Fibroblast of lung (primary cell): ENCODE data around the gene CHP2. TPM values are rescaled to one million over a fixed set of nuclear protein-coding genes. Genes with fewer than 3 reads are reported as not detected.

Experiments used
- DNase-seq, 2 donors: peaks; one replicate each; pipeline versions ENCODE4 v3.0.0 to v3.0.0-alpha.2; 2010; ENCODE audit warnings: low read depth in 2 of 2
- H2AFZ ChIP-seq: 2 replicates; pipeline ENCODE4 v1.5.1; 2012; ENCODE audit warnings: low read length, control low read depth, inconsistent platforms
- H3K27ac ChIP-seq: 2 replicates; pipeline ENCODE4 v1.5.1; 2011; ENCODE audit warnings: low read length, control low read depth; ENCODE audit not compliant: insufficient read depth
- H3K27me3 ChIP-seq: 2 replicates; pipeline ENCODE4 v1.5.1; 2011; ENCODE audit warnings: mild to moderate bottlenecking, low read length; ENCODE audit not compliant: control insufficient read depth, insufficient read depth
- H3K36me3 ChIP-seq: 2 replicates; pipeline ENCODE4 v1.5.1; 2011; ENCODE audit warnings: low read length; ENCODE audit not compliant: control insufficient read depth, insufficient read depth
- H3K4me1 ChIP-seq: 2 replicates; pipeline ENCODE4 v1.5.1; 2011; ENCODE audit warnings: low read length; ENCODE audit not compliant: control insufficient read depth, insufficient read depth; ENCODE audit errors: extremely low read depth
- H3K4me2 ChIP-seq: 2 replicates; pipeline ENCODE4 v1.5.1; 2011; ENCODE audit warnings: low read length, control low read depth; ENCODE audit not compliant: insufficient read depth; ENCODE audit errors: extremely low read depth
- H3K4me3 ChIP-seq, 4 experiments: fragments of 200-600 bp in 1 of 4; sonication (generic) in 1 of 4; replicated peaks in 1 of 4; 2 replicates each; pipeline ENCODE4 v1.5.1; 2011 to 2016; ENCODE audit warnings: low read length in 4 of 4, low read depth in 3 of 4, mild to moderate bottlenecking in 3 of 4, control low read depth in 2 of 4, inconsistent platforms in 1 of 4, mixed read lengths in 1 of 4; ENCODE audit not compliant: insufficient read depth in 1 of 4; ENCODE audit errors: control extremely low read depth in 1 of 4
- H3K79me2 ChIP-seq: 2 replicates; pipeline ENCODE4 v1.5.1; 2012; ENCODE audit warnings: mild to moderate bottlenecking, low read length, inconsistent platforms; ENCODE audit not compliant: control insufficient read depth, insufficient read depth
- H3K9ac ChIP-seq: 2 replicates; pipeline ENCODE4 v1.5.1; 2011; ENCODE audit warnings: mild to moderate bottlenecking, low read length, control low read depth; ENCODE audit not compliant: insufficient read depth
- H3K9me3 ChIP-seq: 2 replicates; pipeline ENCODE4 v1.5.1; 2012; ENCODE audit warnings: low read depth, low read length; ENCODE audit not compliant: control insufficient read depth, insufficient read depth
- H4K20me1 ChIP-seq: 2 replicates; pipeline ENCODE4 v1.5.1; 2011; ENCODE audit warnings: low read length; ENCODE audit not compliant: control insufficient read depth, insufficient read depth; ENCODE audit errors: extremely low read depth
- CTCF ChIP-seq, 2 donors: IDR thresholded peaks in 1 of 2; conservative IDR thresholded peaks in 1 of 2; 1 replicate in 1 of 2; 2 replicates in 1 of 2; pipeline ENCODE4 v1.5.1; 2011 to 2012; ENCODE audit warnings: low read length in 2 of 2, control low read depth in 1 of 2, inconsistent platforms in 1 of 2, low read depth in 1 of 2, mild to moderate bottlenecking in 1 of 2
- EZH2 ChIP-seq: IDR thresholded peaks from 2 replicates; pipeline ENCODE4 v1.5.1; 2012; ENCODE audit warnings: low read length, control low read depth, mild to moderate bottlenecking; ENCODE audit errors: missing control alignments
- polyA plus RNA-seq, 2 donors: library from polyadenylated mRNA; depleted of rRNA in 1 of 2; stranded (reverse) in 1 of 2; unstranded in 1 of 2; fragments of >200 nt; gene quantifications; 2 replicates each; pipeline ENCODE4 v1.2.1, GENCODE V29; 2011 to 2012; ENCODE audit warnings: missing spikeins in 1 of 2
- total RNA-seq: library from RNA; depleted of rRNA; stranded (reverse); fragments of >200 nt; gene quantifications from 2 replicates; pipeline ENCODE4 v1.2.1, GENCODE V29; 2014

CHP2 gene
- total and polyA plus RNA-seq, 2 donors (not counting 1 experiment from before 2014, with no cell fraction given): not detected

- Histone ChIP-seq H3K36me3 (no peaks in the 10 kb centered on the region), H3K4me1 (no peaks in the 10 kb centered on the region), H3K27ac (no peak overlapping the region), H3K27me3 (no peaks in the 10 kb centered on the region), H3K4me2 (no peak overlapping the region), H3K9ac (no peak overlapping the region), H3K9me3 (no peaks in the 10 kb centered on the region), H4K20me1 (no peaks in the 10 kb centered on the region), H3K79me2 (no peaks in the 10 kb centered on the region), H3K4me3 (no peak overlapping the region), H2AFZ (no peak overlapping the region)
- no peak for DNase-seq
- TF ChIP-seq EZH2 (no peak), CTCF (conservative IDR thresholded peaks at IDR 0.05 in 1 of 2, IDR thresholded peaks at IDR 0.05 in 1 of 2; ENCODE audit: low read depth in 1 of 2, low read length in 2 of 2) (no peak)
Observed at GRCh38 chr16:23796941-23797340, 42.1 kb downstream of the CHP2 start.

GRCh38 chr16:23801378-23801777 is 46.6 kb downstream of the CHP2 start:
- Histone ChIP-seq H3K9ac (no peak overlapping the region), H3K4me2 (no peak overlapping the region), H3K79me2 (no peaks in the 10 kb centered on the region), H3K27me3 (no peaks in the 10 kb centered on the region), H2AFZ (no peak overlapping the region), H3K4me1 (no peaks in the 10 kb centered on the region), H3K9me3 (no peaks in the 10 kb centered on the region), H3K4me3 (no peak overlapping the region), H3K36me3 (no peaks in the 10 kb centered on the region), H4K20me1 (no peaks in the 10 kb centered on the region), H3K27ac (no peak overlapping the region)
- no peak for TF ChIP-seq EZH2
- peak; percentile 72 to 75 for TF ChIP-seq CTCF (conservative IDR thresholded peaks at IDR 0.05 in 1 of 2, IDR thresholded peaks at IDR 0.05 in 1 of 2; ENCODE audit: low read depth in 1 of 2, low read length in 2 of 2)
- DNase-seq: peak; percentile 32 to 61

- H3K27ac ChIP-seq: no peak overlapping the region
- no peaks in the 10 kb centered on the region for H3K27me3 ChIP-seq
- H3K4me3 ChIP-seq: no peak overlapping the region
- no peak for TF ChIP-seq EZH2
- no peak for TF ChIP-seq CTCF (conservative IDR thresholded peaks at IDR 0.05 in 1 of 2, IDR thresholded peaks at IDR 0.05 in 1 of 2; ENCODE audit: low read depth in 1 of 2, low read length in 2 of 2)
- H3K79me2 ChIP-seq: no peaks in the 10 kb centered on the region
- no peak overlapping the region for H3K4me2 ChIP-seq
- H3K9ac ChIP-seq: no peak overlapping the region
- H4K20me1 ChIP-seq: no peaks in the 10 kb centered on the region
- H2AFZ ChIP-seq: no peak overlapping the region
- no peaks in the 10 kb centered on the region for H3K9me3 ChIP-seq
- H3K36me3 ChIP-seq: no peaks in the 10 kb centered on the region
- no peaks in the 10 kb centered on the region for H3K4me1 ChIP-seq
- DNase-seq: no peak
Observed at GRCh38 chr16:23802776-23803175, 48.0 kb downstream of the CHP2 start.
